Measurements from ENCODE around the gene KCNJ2.

- TF ChIP-seq POLR2A (IDR thresholded peaks at IDR 0.05) (no peak), CTCF (IDR thresholded peaks at IDR 0.05) (no peak)
These were observed 48.2 kb upstream of the KCNJ2 start for GRCh38 chr17:70121126-70121525.

Data from body of pancreas (tissue), 4 donors.